Measurements from ENCODE around the gene ARPC1B.

The ARPC1B gene

GRCh38 chr7:99433158-99433557, 58.6 kb downstream of the ARPC1B start:
- DNase-seq (ENCODE audit: low read depth in 2 of 2): no peak
- H3K4me3 ChIP-seq (replicated peaks in 1 of 2; ENCODE audit: low read depth in 2 of 2, low read length in 2 of 2): no peak overlapping the region
- no peak for TF ChIP-seq CTCF (IDR thresholded peaks at IDR 0.05; ENCODE audit: low read depth, low read length)

- H3K4me3 ChIP-seq (replicated peaks in 1 of 2; ENCODE audit: low read depth in 2 of 2, low read length in 2 of 2): peak overlapping the region; percentile 97 to 99
- no peak for TF ChIP-seq CTCF (IDR thresholded peaks at IDR 0.05; ENCODE audit: low read depth, low read length)
- no peak for DNase-seq (ENCODE audit: low read depth in 2 of 2)
Measured at GRCh38 chr7:99437946-99438572, 63.5 kb downstream of the ARPC1B start.

GRCh38 chr7:99438573-99439480, 64.3 kb downstream of the ARPC1B start, which contains the start of the genes CPSF4 and PTCD1:
Gene CPSF4, plus strand, starts transcription at chr7:99438943. Its CDS starts 140 bp downstream, at chr7:99439083.
Gene PTCD1, minus strand, starts transcription at chr7:99438798. Its CDS starts 3,556 bp downstream, at chr7:99435242.
- TF ChIP-seq CTCF (IDR thresholded peaks at IDR 0.05; ENCODE audit: low read depth, low read length): no peak
- H3K4me3 ChIP-seq (replicated peaks in 1 of 2; ENCODE audit: low read depth in 2 of 2, low read length in 2 of 2): peak within 1 kb of the TSS; percentile 97 to 99

GRCh38 chr7:99440195-99440594, 65.7 kb downstream of the ARPC1B start:
- peak in 1 of 2 donors; percentile 24 for DNase-seq (ENCODE audit: low read depth in 2 of 2)
- no peak for TF ChIP-seq CTCF (IDR thresholded peaks at IDR 0.05; ENCODE audit: low read depth, low read length)

More at GRCh38 chr7:99438573-99439480, 64.3 kb downstream of the ARPC1B start, which contains the start of the genes CPSF4 and PTCD1:
- peak; percentile 95 to 96 for DNase-seq (ENCODE audit: low read depth in 2 of 2)

More at GRCh38 chr7:99440195-99440594, 65.7 kb downstream of the ARPC1B start:
- peak overlapping the region; percentile 97 to 99 for H3K4me3 ChIP-seq (replicated peaks in 1 of 2; ENCODE audit: low read depth in 2 of 2, low read length in 2 of 2)

All from cardiac fibroblast (primary cell).